ENCODE measurements around the gene OBSL1. TPM values are rescaled to one million over a fixed set of nuclear protein-coding genes. Genes with fewer than 3 reads are reported as not detected.

The OBSL1 gene
- total RNA-seq, 1 experiment from 2014 or later = 30.7 TPM

GRCh38 chr2:219572237-219573001 lies 1.1 kb upstream of the OBSL1 start, which contains the start of gene INHA:
INHA (plus strand) TSS chr2:219572310; CDS start chr2:219572375, 65 bp downstream.
- in situ Hi-C loops (cut with HindIII; ENCODE audit: low pct_unique_long_range_greater_than_20kb, low sequenced_read_pairs) = no loop called here
- DNase-seq (ENCODE audit: low read depth, low spot score) = no peak

- no peak for DNase-seq (ENCODE audit: low read depth, low spot score)
- in situ Hi-C loops (cut with HindIII; ENCODE audit: low pct_unique_long_range_greater_than_20kb, low sequenced_read_pairs) = no loop called here
Observed at GRCh38 chr2:219570924-219571310, 422 bp downstream of the OBSL1 start.

GRCh38 chr2:219570194-219570923 lies 980 bp downstream of the OBSL1 start:
- in situ Hi-C loops (cut with HindIII; ENCODE audit: low pct_unique_long_range_greater_than_20kb, low sequenced_read_pairs) = no loop called here
- DNase-seq (ENCODE audit: low read depth, low spot score) = no peak

GRCh38 chr2:219569635-219570034 lies 1.7 kb downstream of the OBSL1 start:
- DNase-seq (ENCODE audit: low read depth, low spot score) = no peak
- in situ Hi-C loops (cut with HindIII; ENCODE audit: low pct_unique_long_range_greater_than_20kb, low sequenced_read_pairs) = no loop called here

GRCh38 chr2:219569041-219569440 lies 2.3 kb downstream of the OBSL1 start:
- DNase-seq (ENCODE audit: low read depth, low spot score) = no peak
- in situ Hi-C loops (cut with HindIII; ENCODE audit: low pct_unique_long_range_greater_than_20kb, low sequenced_read_pairs) = no loop called here

GRCh38 chr2:219567791-219568361 lies 3.5 kb downstream of the OBSL1 start:
- in situ Hi-C loops (cut with HindIII; ENCODE audit: low pct_unique_long_range_greater_than_20kb, low sequenced_read_pairs) = no loop called here
- no peak for DNase-seq (ENCODE audit: low read depth, low spot score)

- in situ Hi-C loops (cut with HindIII; ENCODE audit: low pct_unique_long_range_greater_than_20kb, low sequenced_read_pairs) = no loop called here
- no peak for DNase-seq (ENCODE audit: low read depth, low spot score)
Observed at GRCh38 chr2:219567131-219567530, 4.2 kb downstream of the OBSL1 start.

GRCh38 chr2:219566640-219567039 lies 4.7 kb downstream of the OBSL1 start:
- in situ Hi-C loops (cut with HindIII; ENCODE audit: low pct_unique_long_range_greater_than_20kb, low sequenced_read_pairs) = no loop called here
- no peak for DNase-seq (ENCODE audit: low read depth, low spot score)

- DNase-seq (ENCODE audit: low read depth, low spot score) = no peak
- in situ Hi-C loops (cut with HindIII; ENCODE audit: low pct_unique_long_range_greater_than_20kb, low sequenced_read_pairs) = no loop called here
Observed at GRCh38 chr2:219565130-219566080, 5.9 kb downstream of the OBSL1 start.

GRCh38 chr2:219563271-219563928 lies 7.9 kb downstream of the OBSL1 start:
- no peak for DNase-seq (ENCODE audit: low read depth, low spot score)
- in situ Hi-C loops (cut with HindIII; ENCODE audit: low pct_unique_long_range_greater_than_20kb, low sequenced_read_pairs) = no loop called here

- DNase-seq (ENCODE audit: low read depth, low spot score) = no peak
- in situ Hi-C loops (cut with HindIII; ENCODE audit: low pct_unique_long_range_greater_than_20kb, low sequenced_read_pairs) = no loop called here
Observed at GRCh38 chr2:219562049-219563020, 9.0 kb downstream of the OBSL1 start.

- DNase-seq (ENCODE audit: low read depth, low spot score) = no peak
- in situ Hi-C loops (cut with HindIII; ENCODE audit: low pct_unique_long_range_greater_than_20kb, low sequenced_read_pairs) = no loop called here
Observed at GRCh38 chr2:219561179-219562048, 9.9 kb downstream of the OBSL1 start.

- in situ Hi-C loops (cut with HindIII; ENCODE audit: low pct_unique_long_range_greater_than_20kb, low sequenced_read_pairs) = no loop called here
Observed at GRCh38 chr2:219560893-219561178, 10.5 kb downstream of the OBSL1 start.

GRCh38 chr2:219560037-219560892 lies 11.1 kb downstream of the OBSL1 start:
- in situ Hi-C loops (cut with HindIII; ENCODE audit: low pct_unique_long_range_greater_than_20kb, low sequenced_read_pairs) = no loop called here

More at GRCh38 chr2:219560893-219561178, 10.5 kb downstream of the OBSL1 start:
- no peak for DNase-seq (ENCODE audit: low read depth, low spot score)

More at GRCh38 chr2:219560037-219560892, 11.1 kb downstream of the OBSL1 start:
- no peak for DNase-seq (ENCODE audit: low read depth, low spot score)

All from SK-MEL-5 (cell line).